HepG2 (cell line): Measurements from ENCODE around the gene AGPAT3. TPM values are rescaled to one million over a fixed set of nuclear protein-coding genes. Genes with fewer than 3 reads are reported as not detected.
A peak's percentile ranks its signal among the peaks of the same experiment; 100 is the strongest.

Experiments
- AHDC1 ChIP-seq: sonication (generic); formaldehyde crosslinking; IDR thresholded peaks from 2 replicates; pipeline ENCODE4 v1.5.1; 2020; ENCODE audit warnings: mild to moderate bottlenecking, missing genetic modification reagents, borderline replicate concordance
- BRD4 ChIP-seq: sonication (generic); formaldehyde crosslinking; IDR thresholded peaks from 2 replicates; pipeline ENCODE4 v1.4.0; 2020; ENCODE audit warnings: missing genetic modification reagents
- ELF4 ChIP-seq: sonication (generic); formaldehyde crosslinking; IDR thresholded peaks from 2 replicates; pipeline ENCODE4 v1.5.0; 2020; ENCODE audit warnings: missing genetic modification reagents, mild to moderate bottlenecking, moderate library complexity, borderline replicate concordance
- HHEX ChIP-seq: IDR thresholded peaks from 2 replicates; pipeline ENCODE4 v1.6.1; 2016; ENCODE audit warnings: control low read depth
- HMGXB4 ChIP-seq, 2 experiments: sonication (generic) in 1 of 2; formaldehyde crosslinking in 1 of 2; IDR thresholded peaks; 2 replicates each; pipeline versions ENCODE4 v1.4.0 to v1.6.1; 2018 to 2020; ENCODE audit warnings: missing genetic modification reagents in 2 of 2, borderline replicate concordance in 1 of 2, low read depth in 1 of 2, mild to moderate bottlenecking in 1 of 2, missing biosample characterization in 1 of 2
- IRF9 ChIP-seq: sonication (generic); formaldehyde crosslinking; IDR thresholded peaks from 2 replicates; pipeline ENCODE4 v1.8.0; 2022; ENCODE audit warnings: missing genetic modification reagents, mild to moderate bottlenecking, borderline replicate concordance
- MAX ChIP-seq: IDR thresholded peaks from 2 replicates; pipeline ENCODE4 v1.6.1; 2012; ENCODE audit warnings: inconsistent platforms
- SETDB1 ChIP-seq: sonication (generic); formaldehyde crosslinking; IDR thresholded peaks from 2 replicates; pipeline ENCODE4 v1.5.1; 2020; ENCODE audit warnings: missing genetic modification reagents, mild to moderate bottlenecking, borderline replicate concordance
- TAF1 ChIP-seq: sonication (generic); formaldehyde crosslinking; IDR thresholded peaks from 2 replicates; pipeline ENCODE4 v1.4.0; 2020; ENCODE audit warnings: missing genetic modification reagents
- TCF7L2 ChIP-seq: IDR thresholded peaks from 2 replicates; pipeline ENCODE4 v1.6.1; 2011; ENCODE audit warnings: mild to moderate bottlenecking, low read depth, low read length, moderate library complexity
- THAP7 ChIP-seq: sonication (generic); formaldehyde crosslinking; IDR thresholded peaks from 2 replicates; pipeline ENCODE4 v1.8.1; 2023; ENCODE audit warnings: mild to moderate bottlenecking, missing genetic modification reagents
- ZBTB3 ChIP-seq: sonication (generic); formaldehyde crosslinking; IDR thresholded peaks from 2 replicates; pipeline ENCODE4 v1.4.0; 2020; ENCODE audit warnings: low read depth, mild to moderate bottlenecking, moderate library complexity, missing genetic modification reagents, borderline replicate concordance
- ZBTB42 ChIP-seq: sonication (generic); formaldehyde crosslinking; IDR thresholded peaks from 2 replicates; pipeline ENCODE4 v1.5.0; 2020; ENCODE audit warnings: mild to moderate bottlenecking, missing genetic modification reagents
- ZNF136 ChIP-seq: sonication (generic); formaldehyde crosslinking; IDR thresholded peaks from 2 replicates; pipeline ENCODE4 v1.8.1; 2022; ENCODE audit warnings: low read depth, mild to moderate bottlenecking, moderate library complexity, missing genetic modification reagents
- ZNF569 ChIP-seq: sonication (generic); formaldehyde crosslinking; IDR thresholded peaks from 2 replicates; pipeline ENCODE4 v1.5.0; 2020; ENCODE audit warnings: mild to moderate bottlenecking, missing genetic modification reagents, moderate library complexity, borderline replicate concordance
- ZNF691 ChIP-seq: sonication (generic); formaldehyde crosslinking; IDR thresholded peaks from 2 replicates; pipeline ENCODE4 v1.4.0; 2020; ENCODE audit warnings: missing genetic modification reagents, low read depth, mild to moderate bottlenecking, borderline replicate concordance
- ZNF780A ChIP-seq: sonication (generic); formaldehyde crosslinking; IDR thresholded peaks from 2 replicates; pipeline ENCODE4 v1.8.0; 2022; ENCODE audit warnings: mild to moderate bottlenecking, missing genetic modification reagents, moderate library complexity
- polyA plus RNA-seq, 8 experiments: library from polyadenylated mRNA; depleted of rRNA in 3 of 8; stranded (reverse) in 7 of 8; unstranded in 1 of 8; fragments of >200 nt; fragmentation: Illumina TruSeq in 4 of 8; extraction: Trizol in 4 of 8; gene quantifications; 2 replicates each; pipeline versions ENCODE4 v1.2.1 to v1.2.3, GENCODE V29; 2011 to 2016; ENCODE audit warnings: low read depth in 4 of 8, missing spikeins in 1 of 8, mixed read lengths in 1 of 8; ENCODE audit not compliant: insufficient read depth in 1 of 8
- total RNA-seq, 5 experiments: library from RNA; depleted of rRNA; stranded (reverse); fragments of >200 nt; fragmentation: Illumina TruSeq; extraction: Trizol; gene quantifications; 2 replicates each; pipeline ENCODE4 v1.2.3, GENCODE V29; 2016; ENCODE audit warnings: low read depth in 1 of 5

The AGPAT3 gene
- total and polyA plus RNA-seq, 2 of the 13 experiments (the other 11 are each of a cell fraction or from before 2014, with no cell fraction given) = 32.2 to 54.4 TPM

- TF ChIP-seq ZBTB3 (CRISPR knock-in tag) = no peak
- no peak for TF ChIP-seq ZNF136
- peak; percentile 15 to 24; a peak in 1 of 4 replicates for TF ChIP-seq HMGXB4 (CRISPR knock-in tag; IDR thresholded peaks at IDR 0.05; ENCODE audit: borderline replicate concordance in 1 of 2, low read depth in 1 of 2)
- TF ChIP-seq IRF9 (CRISPR knock-in tag) = 0 out of 2 replicates have a peak, but pooled peaks have one; percentile 44
- TF ChIP-seq ZNF780A = no peak
- TF ChIP-seq AHDC1 (CRISPR knock-in tag) = no peak
- TF ChIP-seq ZBTB42 (CRISPR knock-in tag) = no peak
- TF ChIP-seq ZNF569 (CRISPR knock-in tag) = no peak
- TF ChIP-seq TAF1 (CRISPR knock-in tag) = peak; percentile 57; the same call in 1 of the 2 replicates
- TF ChIP-seq THAP7 = no peak
- TF ChIP-seq BRD4 (CRISPR knock-in tag) = no peak
- no peak for TF ChIP-seq SETDB1 (CRISPR knock-in tag)
- peak; percentile 79 for TF ChIP-seq MAX
- no peak for TF ChIP-seq ELF4 (CRISPR knock-in tag)
- TF ChIP-seq HHEX (CRISPR knock-in tag) = no peak
- no peak for TF ChIP-seq ZNF691 (CRISPR knock-in tag)
- no peak for TF ChIP-seq TCF7L2
Observed at GRCh38 chr21:43864313-43864961, 586 bp upstream of the AGPAT3 start (continued).
